Measurements from ENCODE around the gene DGCR8. TPM values are rescaled to one million over a fixed set of nuclear protein-coding genes. Genes with fewer than 3 reads are reported as not detected.

The DGCR8 gene
- total RNA-seq, 1 donor from 2014 or later: 73.2 TPM

GRCh38 chr22:20121856-20122415 lies 41.9 kb downstream of the DGCR8 start:
- peaks cover 24% of the 10 kb centered on the region for H3K4me1 Mint-ChIP-seq
- peaks cover 67% of the 10 kb centered on the region for H3K36me3 Mint-ChIP-seq (ENCODE audit: low read depth)
- H3K9me3 Mint-ChIP-seq: no peaks in the 10 kb centered on the region
- no peak overlapping the region for H3K4me3 Mint-ChIP-seq
- peaks cover 2% of the 10 kb centered on the region for H3K27me3 Mint-ChIP-seq
- H3K27ac Mint-ChIP-seq: no peak overlapping the region
- no peak for DNase-seq
- intact Hi-C loops (cut with micrococcal nuclease): no loop called here

- Mint-ChIP-seq H3K4me1 (peaks cover 23% of the 10 kb centered on the region), H3K4me3 (no peak overlapping the region), H3K27me3 (no peaks in the 10 kb centered on the region), H3K9me3 (no peaks in the 10 kb centered on the region), H3K27ac (no peak overlapping the region), H3K36me3 (ENCODE audit: low read depth) (peaks cover 68% of the 10 kb centered on the region)
- intact Hi-C loops (cut with micrococcal nuclease): no loop called here
- DNase-seq: no peak
Observed at GRCh38 chr22:20123366-20124082, 43.5 kb downstream of the DGCR8 start.

GRCh38 chr22:20124083-20124787 lies 44.2 kb downstream of the DGCR8 start:
- Mint-ChIP-seq H3K4me3 (no peak overlapping the region), H3K27ac (no peak overlapping the region), H3K36me3 (ENCODE audit: low read depth) (peaks cover 63% of the 10 kb centered on the region), H3K9me3 (no peaks in the 10 kb centered on the region), H3K27me3 (no peaks in the 10 kb centered on the region), H3K4me1 (peaks cover 23% of the 10 kb centered on the region)
- DNase-seq: no peak
- intact Hi-C loops (cut with micrococcal nuclease): no loop called here

GRCh38 chr22:20125201-20126174 lies 45.4 kb downstream of the DGCR8 start:
- Mint-ChIP-seq H3K27ac (no peak overlapping the region), H3K36me3 (ENCODE audit: low read depth) (peaks cover 51% of the 10 kb centered on the region), H3K27me3 (no peaks in the 10 kb centered on the region), H3K4me3 (no peak overlapping the region), H3K9me3 (no peaks in the 10 kb centered on the region), H3K4me1 (peaks cover 13% of the 10 kb centered on the region)
- intact Hi-C loops (cut with micrococcal nuclease): no loop called here
- DNase-seq: no peak

- H3K36me3 Mint-ChIP-seq (ENCODE audit: low read depth): peaks cover 46% of the 10 kb centered on the region
- intact Hi-C loops (cut with micrococcal nuclease): no loop called here
- H3K4me1 Mint-ChIP-seq: peaks cover 13% of the 10 kb centered on the region
- no peaks in the 10 kb centered on the region for H3K27me3 Mint-ChIP-seq
- DNase-seq: no peak
- no peak overlapping the region for H3K4me3 Mint-ChIP-seq
- no peak overlapping the region for H3K27ac Mint-ChIP-seq
- no peaks in the 10 kb centered on the region for H3K9me3 Mint-ChIP-seq
Observed at GRCh38 chr22:20126284-20127029, 46.4 kb downstream of the DGCR8 start.

- intact Hi-C loops (cut with micrococcal nuclease): no loop called here
- no peak overlapping the region for H3K4me3 Mint-ChIP-seq
- peaks cover 8% of the 10 kb centered on the region for H3K4me1 Mint-ChIP-seq
- no peak for DNase-seq
- H3K27ac Mint-ChIP-seq: no peak overlapping the region
- no peaks in the 10 kb centered on the region for H3K9me3 Mint-ChIP-seq
- H3K27me3 Mint-ChIP-seq: no peaks in the 10 kb centered on the region
- H3K36me3 Mint-ChIP-seq (ENCODE audit: low read depth): peaks cover 36% of the 10 kb centered on the region
Observed at GRCh38 chr22:20127318-20127868, 47.4 kb downstream of the DGCR8 start.

GRCh38 chr22:20127869-20128618 lies 48.0 kb downstream of the DGCR8 start:
- no peak overlapping the region for H3K27ac Mint-ChIP-seq
- no peak overlapping the region for H3K4me3 Mint-ChIP-seq
- peaks cover 31% of the 10 kb centered on the region for H3K36me3 Mint-ChIP-seq (ENCODE audit: low read depth)
- DNase-seq: no peak
- no peaks in the 10 kb centered on the region for H3K9me3 Mint-ChIP-seq
- intact Hi-C loops (cut with micrococcal nuclease): no loop called here
- no peaks in the 10 kb centered on the region for H3K27me3 Mint-ChIP-seq
- peaks cover 8% of the 10 kb centered on the region for H3K4me1 Mint-ChIP-seq

GRCh38 chr22:20128619-20128901 lies 48.5 kb downstream of the DGCR8 start:
- no peak overlapping the region for H3K4me3 Mint-ChIP-seq
- peaks cover 10% of the 10 kb centered on the region for H3K4me1 Mint-ChIP-seq
- intact Hi-C loops (cut with micrococcal nuclease): no loop called here
- no peak for DNase-seq
- H3K27ac Mint-ChIP-seq: peak overlapping the region; percentile 41
- H3K36me3 Mint-ChIP-seq (ENCODE audit: low read depth): peaks cover 30% of the 10 kb centered on the region
- H3K9me3 Mint-ChIP-seq: no peaks in the 10 kb centered on the region
- no peaks in the 10 kb centered on the region for H3K27me3 Mint-ChIP-seq

GRCh38 chr22:20128902-20129746 lies 49.1 kb downstream of the DGCR8 start:
- H3K4me3 Mint-ChIP-seq: no peak overlapping the region
- intact Hi-C loops (cut with micrococcal nuclease): loop anchor here (1.0 kb wide), 1 partner anchor 159 kb away; no protein-coding TSS in a partner anchor
- no peaks in the 10 kb centered on the region for H3K9me3 Mint-ChIP-seq
- H3K36me3 Mint-ChIP-seq (ENCODE audit: low read depth): peaks cover 25% of the 10 kb centered on the region
- H3K4me1 Mint-ChIP-seq: peaks cover 13% of the 10 kb centered on the region
- no peaks in the 10 kb centered on the region for H3K27me3 Mint-ChIP-seq
- DNase-seq: peak; percentile 85
- H3K27ac Mint-ChIP-seq: peak overlapping the region; percentile 41

GRCh38 chr22:20129747-20130014 lies 49.6 kb downstream of the DGCR8 start:
- no peak overlapping the region for H3K27ac Mint-ChIP-seq

GRCh38 chr22:20130319-20130718 lies 50.3 kb downstream of the DGCR8 start:
- H3K9me3 Mint-ChIP-seq: no peaks in the 10 kb centered on the region
- DNase-seq: no peak
- H3K27me3 Mint-ChIP-seq: no peaks in the 10 kb centered on the region
- H3K36me3 Mint-ChIP-seq (ENCODE audit: low read depth): peaks cover 20% of the 10 kb centered on the region
- peak overlapping the region; percentile 39 for H3K4me3 Mint-ChIP-seq
- H3K27ac Mint-ChIP-seq: no peak overlapping the region
- H3K4me1 Mint-ChIP-seq: peaks cover 13% of the 10 kb centered on the region
- intact Hi-C loops (cut with micrococcal nuclease): loop anchor here (5.0 kb wide), 1 partner anchor 108 kb away; the partner anchor contains the start of gene TANGO2

More at GRCh38 chr22:20129747-20130014, 49.6 kb downstream of the DGCR8 start:
- peaks cover 25% of the 10 kb centered on the region for H3K36me3 Mint-ChIP-seq (ENCODE audit: low read depth)
- no peak for DNase-seq
- H3K27me3 Mint-ChIP-seq: no peaks in the 10 kb centered on the region
- peaks cover 13% of the 10 kb centered on the region for H3K4me1 Mint-ChIP-seq
- no peaks in the 10 kb centered on the region for H3K9me3 Mint-ChIP-seq
- intact Hi-C loops (cut with micrococcal nuclease): loop anchor here (1.0 to 5.0 kb wide), 2 partner anchors 107 to 159 kb away; partner anchors contain the start of gene TANGO2
- no peak overlapping the region for H3K4me3 Mint-ChIP-seq

Data from activated CD4-positive, alpha-beta T cell treated with anti-CD3 and anti-CD28 coated beads, Interleukin-2, amount 10 ng/mL, durations not matched to agents 24 days and 14 days (primary cell).